ENCODE results near the gene KRTAP5-5.

DNA sequence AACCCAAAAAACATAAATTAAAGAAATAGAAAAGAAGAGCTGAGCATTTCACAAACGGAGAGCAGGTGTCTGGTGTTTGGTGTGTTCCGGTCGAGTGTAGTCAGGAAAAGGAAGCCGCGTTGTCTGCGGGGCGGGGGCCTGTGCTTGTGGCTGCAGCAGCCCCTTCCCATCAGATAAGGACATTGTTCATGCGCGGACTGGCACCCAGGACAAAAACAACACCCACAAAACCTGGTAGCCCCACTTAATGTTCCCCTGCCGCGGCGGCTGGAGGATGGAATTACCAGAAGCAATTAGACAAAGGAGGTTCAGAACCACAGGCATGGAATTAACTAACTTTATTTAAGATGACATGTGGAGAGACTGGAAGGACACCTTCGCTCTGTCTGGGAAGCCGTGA is 29.9 kb downstream of the KRTAP5-5 start:
- TF ChIP-seq POLR2AphosphoS5 (IDR thresholded peaks at IDR 0.05) = no peak
- no peak for TF ChIP-seq POLR2A (IDR thresholded peaks at IDR 0.05)

All from gastroesophageal sphincter (tissue), 2 donors.